HG02610 (cell line): Measurements from ENCODE around the gene ZNF580.

ENCODE experiments used
- ATAC-seq: cut with Tn5 transposase; IDR thresholded peaks from one replicate; pipeline ENCODE4 v1.9.1; 2021; ENCODE audit warnings: mild to moderate bottlenecking, moderate library complexity; ENCODE audit not compliant: unreplicated experiment

The ZNF580 gene

DNA sequence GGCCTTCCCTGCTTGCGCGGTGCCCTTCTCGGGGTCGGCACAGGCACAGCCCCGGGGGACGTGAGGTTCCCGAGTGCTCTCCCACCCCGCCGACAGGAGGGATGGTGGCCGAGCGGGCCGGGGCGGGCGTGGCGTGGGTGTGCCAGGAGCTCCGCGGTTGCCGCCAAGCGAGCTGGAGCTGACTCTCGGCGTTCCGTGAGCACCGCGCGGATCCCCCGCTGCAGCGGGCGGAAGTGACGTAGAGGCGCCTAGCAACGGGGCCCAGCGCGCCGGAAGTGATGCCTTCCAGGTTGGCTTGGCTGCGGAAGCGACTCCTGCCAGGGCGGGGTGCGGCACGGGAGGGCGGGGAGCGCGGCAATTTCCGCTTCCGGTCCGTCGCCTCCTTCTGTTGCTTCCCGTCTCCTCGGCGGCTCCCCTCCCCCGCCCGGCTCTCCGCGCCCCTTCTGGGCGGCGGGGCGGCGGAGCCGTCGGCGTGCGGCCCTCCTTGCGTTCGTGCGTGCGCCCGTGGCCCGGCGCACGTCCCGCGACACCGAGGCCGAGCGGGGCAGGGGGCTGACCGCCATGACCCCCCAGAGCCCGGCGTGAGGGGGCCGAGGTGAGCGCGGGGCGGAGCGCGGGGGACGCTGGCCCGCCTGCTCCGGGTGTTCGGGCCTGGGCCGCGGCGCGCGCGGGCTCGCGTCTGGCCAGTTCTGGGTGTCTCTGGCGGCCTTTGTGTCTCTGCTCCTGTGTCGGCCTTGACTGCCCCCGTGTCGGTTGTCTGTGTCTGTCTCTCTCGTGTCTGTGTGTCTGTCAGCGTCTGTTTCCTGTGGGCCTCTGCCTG, 34.2 kb downstream of the ZNF580 start, which contains the start of gene EPN1:
EPN1 (plus strand) TSS at position 386 of the 820 bp plus-strand sequence. CDS start 3,402 bp downstream, outside the sequence.
- peak; percentile 73 for ATAC-seq

DNA sequence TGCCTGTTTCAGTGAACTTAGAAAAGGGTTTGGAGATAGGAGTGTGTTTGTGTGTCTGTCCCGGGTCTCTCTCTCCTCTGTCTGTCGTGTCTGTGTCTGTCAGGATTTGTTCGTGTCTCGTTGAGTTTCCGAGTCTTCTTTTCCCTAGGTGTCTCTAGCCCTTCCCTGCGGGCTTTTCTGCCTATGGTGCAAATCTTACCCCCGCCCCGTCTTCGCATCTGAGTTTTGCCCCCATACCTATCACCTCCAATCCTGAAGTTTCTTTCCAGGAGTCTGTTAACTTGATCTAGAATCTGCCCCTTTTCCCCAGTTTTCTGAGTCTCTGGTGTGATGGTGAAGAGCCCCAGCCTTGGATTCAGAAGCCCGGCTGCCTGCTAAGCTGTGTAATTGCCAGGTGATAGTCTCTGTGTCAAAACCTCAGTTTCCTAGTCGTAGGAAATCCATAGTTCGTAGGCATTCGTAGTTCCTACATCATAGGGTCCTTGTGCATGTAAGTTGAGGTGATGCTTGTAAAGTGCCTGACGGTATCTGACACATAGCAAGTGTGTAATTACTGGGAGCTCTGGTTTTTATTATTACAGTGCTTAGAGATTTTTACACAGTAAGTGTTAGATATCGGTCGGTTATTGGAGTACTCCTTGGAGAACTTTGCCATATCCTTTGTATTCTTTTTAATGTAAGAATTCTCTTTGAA, 35.0 kb downstream of the ZNF580 start:
- ATAC-seq, result no peak

DNA sequence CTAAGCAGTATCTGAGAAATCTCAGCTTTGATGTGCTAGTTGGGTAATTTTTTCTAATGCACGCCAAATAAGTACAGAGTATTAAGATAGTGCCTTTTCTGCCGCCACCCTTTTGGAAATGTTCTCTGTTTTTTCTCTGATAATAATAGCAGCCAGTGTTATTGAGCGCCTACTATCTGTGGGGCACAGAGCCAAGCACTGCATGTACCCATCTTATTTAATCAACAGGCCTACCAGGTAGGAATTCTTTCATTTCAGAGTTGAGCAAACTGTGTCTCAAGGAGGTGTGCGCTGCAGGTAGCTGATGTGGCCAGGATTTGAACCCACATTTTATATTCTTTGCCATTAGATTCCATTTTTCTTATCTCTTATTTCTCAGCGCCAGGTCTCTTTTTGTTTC, 35.6 kb downstream of the ZNF580 start:
- ATAC-seq, result no peak

DNA sequence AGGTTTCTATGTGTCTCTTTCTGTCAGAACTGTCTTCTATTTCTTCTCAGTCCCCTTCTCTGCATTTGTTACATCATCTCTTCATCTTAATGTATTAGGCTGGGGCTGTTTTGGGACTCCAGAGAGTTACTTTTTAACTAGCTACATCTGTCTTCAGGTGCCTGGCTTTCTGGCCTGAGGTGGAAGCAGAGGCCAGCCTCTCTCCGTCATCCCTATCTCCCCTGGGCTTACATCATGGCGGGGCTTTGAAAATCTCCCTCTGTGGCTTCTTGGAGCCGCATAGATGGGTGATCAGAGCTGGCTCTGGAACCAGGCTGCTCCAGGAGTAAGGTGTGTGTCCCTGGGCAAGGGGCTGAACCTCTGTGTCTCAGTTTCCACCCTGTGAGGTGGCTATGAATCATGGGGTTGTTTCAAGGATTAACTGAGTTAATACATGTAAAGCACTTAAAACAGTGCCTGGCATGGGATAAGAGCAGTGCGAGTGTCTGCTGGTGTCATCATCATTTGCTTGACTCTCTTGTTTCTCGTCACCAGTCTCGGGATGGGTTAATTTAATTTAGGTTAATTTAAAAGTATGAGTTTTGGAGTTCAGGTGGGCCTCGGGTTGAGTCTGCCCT, 36.2 kb downstream of the ZNF580 start:
- ATAC-seq, result no peak

DNA sequence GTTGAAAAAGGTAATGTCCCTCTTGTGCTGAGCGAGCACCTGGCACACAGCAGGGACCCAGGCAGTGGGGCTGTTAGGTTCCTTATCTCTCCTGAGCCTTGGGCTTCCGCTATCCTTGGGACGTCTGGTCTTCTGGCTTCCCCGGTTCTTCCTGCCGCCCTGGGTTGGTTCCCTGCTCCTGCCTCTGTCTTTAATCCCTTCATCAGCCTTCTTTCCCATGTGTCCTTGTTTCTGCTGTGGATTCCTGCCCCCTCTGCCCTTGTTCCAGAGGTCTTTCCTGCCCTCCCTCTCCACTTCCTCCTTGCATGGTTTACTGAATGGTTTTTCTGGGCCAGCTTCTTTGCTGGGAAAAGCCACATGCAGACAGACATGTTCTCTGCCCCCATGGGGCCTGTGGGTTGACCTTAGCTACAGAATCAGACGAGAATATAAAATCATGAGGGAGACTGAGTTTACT, 36.8 kb downstream of the ZNF580 start:
- ATAC-seq, result no peak

DNA sequence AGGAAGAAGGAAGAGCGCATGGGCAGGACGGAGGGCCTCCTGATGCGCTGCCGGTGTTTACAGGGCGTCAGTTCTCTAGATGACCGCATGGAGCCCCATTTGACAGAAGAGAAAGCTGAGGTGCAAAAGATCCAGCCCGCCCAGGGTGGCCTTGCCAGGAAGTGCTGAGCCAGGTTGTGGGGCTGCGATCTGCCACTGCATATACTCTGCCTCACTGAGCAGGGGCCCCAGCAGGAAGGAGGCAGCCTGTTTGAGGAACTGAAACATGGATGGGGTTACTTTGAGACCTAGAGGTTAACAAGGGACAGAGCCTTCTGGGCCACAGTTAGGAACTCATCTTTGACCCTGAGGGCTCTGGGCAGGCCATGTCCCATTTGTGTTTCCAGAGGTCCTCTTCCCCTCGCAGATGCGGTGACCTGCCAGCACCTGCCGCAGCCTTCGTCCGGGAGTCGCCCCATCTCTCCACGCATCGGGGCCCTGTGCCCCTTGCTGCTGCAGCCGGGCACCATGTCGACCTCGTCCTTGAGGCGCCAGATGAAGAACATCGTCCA, 37.4 kb downstream of the ZNF580 start:
- peak; percentile 61 for ATAC-seq

DNA sequence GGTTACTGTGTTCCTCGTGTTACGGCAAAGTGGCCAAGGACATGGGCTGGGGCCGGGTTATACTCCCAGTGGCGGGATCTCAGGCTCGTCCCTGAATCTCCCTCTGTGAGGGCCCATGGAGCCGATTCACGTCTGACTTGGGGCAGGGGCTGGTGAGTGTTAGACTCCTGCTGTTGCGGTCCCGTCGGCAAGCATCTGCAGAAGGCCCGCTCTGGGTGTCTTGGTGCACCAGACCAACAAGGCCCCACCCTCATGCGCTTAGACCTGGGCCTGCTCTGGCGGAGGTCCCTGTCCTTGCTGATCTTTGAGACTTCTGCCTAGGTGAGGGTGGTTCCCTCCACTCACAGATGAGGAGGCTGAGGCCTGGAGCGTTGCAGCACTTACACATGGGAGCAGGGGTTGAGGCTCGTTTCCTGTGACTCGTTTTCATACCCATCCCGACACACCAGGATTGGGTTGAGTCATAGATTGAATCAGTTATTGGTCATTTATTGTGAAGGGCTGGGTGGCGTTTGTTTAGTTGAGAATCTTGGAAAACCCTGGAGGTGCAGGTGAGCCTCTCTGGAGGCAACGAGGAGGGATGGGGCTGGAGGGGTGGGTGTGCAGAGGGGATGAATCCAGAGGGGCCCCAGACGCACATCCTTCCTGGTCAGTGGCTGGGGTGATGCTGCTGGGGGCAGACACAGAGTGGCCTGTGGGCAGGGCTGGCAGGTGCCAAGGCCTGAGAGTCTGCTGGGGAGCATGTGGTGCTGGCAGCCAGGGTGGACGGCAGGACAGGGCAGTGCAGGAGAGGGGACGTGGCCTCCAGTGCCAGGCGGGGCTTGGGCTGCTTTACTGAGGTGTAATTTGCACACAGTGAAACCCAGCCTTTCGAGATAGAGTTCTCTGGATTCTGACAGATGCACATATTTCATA, 38.8 kb downstream of the ZNF580 start:
- no peak for ATAC-seq

DNA sequence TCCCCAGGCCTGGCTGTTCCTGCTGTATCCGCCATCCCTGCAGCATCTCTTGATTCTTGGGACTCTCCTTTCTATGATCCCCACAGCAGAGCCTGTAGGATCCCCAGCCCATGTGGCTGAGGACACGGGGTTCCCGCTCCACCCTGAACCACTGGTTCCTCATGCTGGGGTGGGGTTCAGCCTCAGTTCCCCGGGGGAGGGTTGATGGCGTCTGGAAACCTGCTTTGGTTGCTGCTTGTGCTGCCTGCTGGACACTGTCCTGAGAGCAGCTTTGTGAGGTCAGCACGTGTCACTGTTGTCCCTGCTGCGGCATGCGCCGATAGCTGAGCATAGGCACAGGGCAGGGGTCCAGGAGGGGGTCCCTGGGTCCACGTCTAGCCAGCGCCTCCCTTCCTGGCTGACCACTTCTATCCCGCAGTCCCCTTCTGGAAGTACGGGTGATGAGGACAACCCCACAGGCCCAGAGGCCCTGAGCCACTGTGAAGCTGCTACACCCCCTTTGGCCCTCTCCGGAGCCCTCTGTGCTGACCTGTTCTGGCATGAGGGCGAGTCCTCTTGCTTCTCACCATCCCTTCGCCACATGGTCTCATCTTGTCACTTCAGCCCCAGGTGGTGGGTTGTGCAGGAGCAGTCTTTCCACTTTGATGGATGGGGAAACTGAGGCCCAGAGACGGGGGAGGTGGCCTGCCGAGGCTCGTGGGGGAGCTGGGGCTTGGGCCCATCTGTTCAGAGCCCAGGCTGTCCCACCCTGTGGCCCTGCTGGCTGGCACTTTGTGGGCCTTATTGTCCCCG, 39.7 kb downstream of the ZNF580 start:
- ATAC-seq, result no peak

DNA sequence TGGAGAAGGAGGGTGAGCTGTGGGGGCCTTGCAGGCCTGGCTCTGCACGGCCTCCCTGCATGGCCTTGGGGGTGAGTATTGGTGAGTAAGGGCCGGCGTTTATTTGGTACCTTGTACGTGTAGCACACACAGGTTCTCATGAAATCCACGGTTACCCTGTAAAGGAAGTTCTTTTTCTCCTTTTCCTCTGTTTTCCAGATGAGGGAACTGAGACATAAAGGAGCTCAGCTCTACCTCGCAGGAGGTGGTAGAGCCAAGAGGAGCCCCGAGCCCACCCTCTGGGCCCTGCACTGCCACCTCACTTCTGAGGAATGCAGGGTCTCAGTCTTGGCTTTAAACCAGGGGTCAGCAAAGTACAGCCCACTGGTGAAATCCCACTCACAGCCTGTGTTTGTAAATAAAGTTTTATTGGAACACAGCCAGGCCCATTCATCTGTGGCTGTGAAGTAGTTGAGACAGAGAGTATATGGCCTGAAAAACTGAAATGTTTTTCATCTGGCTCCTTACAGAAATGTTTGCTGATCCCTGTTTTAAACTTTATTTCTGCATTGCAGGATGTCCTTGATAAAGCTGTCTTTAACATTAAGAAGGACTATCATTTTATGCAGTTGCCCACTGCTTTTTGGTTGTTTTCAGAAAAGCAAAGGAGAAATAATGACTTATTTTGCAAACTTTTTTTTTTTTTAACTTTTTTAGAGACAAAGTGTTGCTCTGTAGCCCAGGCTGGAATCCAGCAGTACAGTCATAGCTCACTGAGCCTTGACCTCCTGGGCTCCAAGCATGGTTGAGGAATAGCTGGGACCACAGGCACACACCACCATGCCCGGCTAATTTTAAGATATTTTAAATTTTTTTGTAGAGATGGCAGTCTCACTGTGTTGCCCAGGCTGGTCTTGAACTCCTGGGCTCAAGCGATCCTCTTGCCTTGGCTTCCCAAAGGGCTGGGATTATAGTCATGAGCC, 40.6 kb downstream of the ZNF580 start:
- no peak for ATAC-seq

DNA sequence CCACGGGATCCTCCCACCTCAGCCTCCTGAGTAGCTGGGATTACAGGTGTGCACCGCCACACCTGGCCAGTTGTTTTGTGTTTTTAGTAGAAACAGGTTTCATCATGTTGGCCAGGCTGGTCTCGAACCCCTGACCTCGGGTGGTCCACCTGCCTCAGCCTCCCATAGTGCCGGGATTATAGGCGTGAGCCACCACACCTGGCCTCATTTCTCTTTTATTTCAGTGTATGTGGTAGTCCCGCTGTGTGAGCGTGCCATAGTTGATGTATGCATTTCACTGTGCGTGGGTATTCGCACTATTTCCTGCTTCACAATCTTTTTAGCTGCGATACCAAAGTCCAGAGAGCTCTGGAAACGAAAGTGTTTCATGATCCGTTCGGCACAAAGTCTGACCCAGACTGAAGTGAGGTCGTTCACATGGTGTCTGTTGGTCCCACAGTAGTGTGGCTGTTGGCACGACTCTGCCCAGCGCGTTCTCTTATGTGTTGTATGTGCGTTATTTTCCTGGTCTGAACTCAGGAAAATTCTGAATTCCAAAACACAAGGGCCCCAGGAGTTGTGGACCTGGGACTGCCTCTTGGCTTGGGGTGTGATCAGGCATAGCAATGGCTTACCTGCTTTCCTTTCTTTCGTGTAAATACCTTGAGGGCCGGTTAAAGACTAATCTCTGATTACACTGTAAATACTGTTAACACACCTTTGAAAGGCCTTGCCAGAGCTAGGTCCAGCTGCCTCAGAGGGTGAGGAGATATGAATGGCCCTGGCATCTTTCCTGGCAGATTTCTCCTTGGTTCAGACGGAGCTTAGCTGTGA, 42.9 kb downstream of the ZNF580 start:
- no peak for ATAC-seq

DNA sequence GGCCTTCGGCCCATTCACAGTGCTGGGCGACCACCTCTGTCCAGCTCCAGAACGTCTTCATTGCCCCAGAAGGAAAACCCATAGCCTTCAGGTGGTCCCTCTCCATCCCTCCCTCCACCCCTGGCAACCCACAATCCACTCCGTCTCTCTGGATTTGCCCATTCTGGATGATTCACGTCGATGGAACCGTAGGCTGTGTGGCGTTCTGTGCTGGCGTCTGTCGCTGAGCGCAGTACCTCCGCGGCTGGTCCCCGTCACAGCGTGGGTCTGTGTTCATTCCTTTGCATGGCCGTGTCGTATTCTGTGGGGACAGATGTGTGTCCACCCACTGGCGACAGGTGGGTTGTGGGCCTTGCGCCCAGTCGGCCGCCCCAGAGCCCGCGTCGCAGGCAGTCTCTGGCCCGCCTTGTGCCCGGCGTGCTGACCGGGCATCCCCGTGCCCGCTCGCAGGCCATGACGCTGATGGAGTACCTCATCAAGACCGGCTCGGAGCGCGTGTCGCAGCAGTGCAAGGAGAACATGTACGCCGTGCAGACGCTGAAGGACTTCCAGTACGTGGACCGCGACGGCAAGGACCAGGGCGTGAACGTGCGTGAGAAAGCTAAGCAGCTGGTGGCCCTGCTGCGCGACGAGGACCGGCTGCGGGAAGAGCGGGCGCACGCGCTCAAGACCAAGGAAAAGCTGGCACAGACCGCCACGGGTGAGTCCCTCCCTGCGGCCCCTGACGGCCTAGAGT, 44.3 kb downstream of the ZNF580 start:
- no peak for ATAC-seq

DNA sequence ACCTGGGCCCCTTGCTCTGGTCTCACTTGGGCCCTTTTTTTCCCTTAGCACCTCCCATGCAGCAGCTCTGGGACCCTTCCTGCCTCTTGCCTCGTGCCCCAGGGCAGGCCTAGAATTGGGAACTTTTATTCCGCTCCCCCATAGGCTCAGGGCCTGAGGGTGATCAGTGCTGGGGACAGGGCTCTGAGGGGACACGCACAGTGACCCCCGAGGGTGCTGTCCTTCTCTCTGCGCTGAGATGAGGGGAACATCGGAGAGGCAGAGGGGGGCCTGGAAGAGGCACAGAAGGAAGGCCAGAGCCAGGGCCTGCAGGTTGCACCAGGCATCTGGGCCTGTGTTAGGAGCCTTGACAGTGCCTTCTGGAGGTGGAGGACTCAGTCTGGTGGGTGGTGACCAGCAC, 45.0 kb downstream of the ZNF580 start:
- no peak for ATAC-seq

DNA sequence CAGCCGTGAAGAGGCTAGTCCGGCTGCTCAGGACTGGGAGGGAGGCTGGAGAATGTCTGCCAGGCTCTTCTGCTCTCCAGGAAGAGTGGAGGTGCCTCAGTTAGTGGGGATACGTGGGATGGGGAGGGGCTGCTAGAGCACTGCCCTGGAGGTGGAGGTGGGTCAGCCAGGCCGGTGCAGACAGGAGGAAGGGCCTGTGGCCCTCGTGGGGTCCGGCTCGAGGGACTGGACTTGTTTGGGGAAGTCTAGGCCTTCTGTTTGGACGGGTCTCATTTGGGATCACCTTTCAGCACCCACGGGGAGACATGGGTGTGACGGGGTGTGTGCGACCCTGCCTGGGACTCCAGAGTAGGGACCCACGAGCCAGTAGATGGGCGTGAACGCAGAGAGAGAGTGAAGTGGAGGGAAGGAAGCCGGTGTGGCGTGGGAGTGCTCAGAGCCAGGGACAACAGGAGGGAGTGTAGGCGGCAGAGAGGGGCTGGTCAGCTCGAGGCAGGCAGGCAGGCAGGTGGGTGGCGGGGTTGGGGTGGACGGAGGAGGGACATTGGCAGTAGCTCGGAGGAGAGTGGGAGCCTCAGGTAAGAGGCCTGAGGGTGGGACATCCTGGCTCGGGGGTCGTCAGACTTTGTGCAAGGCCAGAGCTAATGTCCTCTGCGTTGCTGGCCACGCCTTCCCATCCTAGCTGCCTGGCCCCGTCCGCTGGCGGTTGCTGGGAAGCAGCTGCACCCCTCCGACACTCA, 45.7 kb downstream of the ZNF580 start:
- ATAC-seq, result no peak

DNA sequence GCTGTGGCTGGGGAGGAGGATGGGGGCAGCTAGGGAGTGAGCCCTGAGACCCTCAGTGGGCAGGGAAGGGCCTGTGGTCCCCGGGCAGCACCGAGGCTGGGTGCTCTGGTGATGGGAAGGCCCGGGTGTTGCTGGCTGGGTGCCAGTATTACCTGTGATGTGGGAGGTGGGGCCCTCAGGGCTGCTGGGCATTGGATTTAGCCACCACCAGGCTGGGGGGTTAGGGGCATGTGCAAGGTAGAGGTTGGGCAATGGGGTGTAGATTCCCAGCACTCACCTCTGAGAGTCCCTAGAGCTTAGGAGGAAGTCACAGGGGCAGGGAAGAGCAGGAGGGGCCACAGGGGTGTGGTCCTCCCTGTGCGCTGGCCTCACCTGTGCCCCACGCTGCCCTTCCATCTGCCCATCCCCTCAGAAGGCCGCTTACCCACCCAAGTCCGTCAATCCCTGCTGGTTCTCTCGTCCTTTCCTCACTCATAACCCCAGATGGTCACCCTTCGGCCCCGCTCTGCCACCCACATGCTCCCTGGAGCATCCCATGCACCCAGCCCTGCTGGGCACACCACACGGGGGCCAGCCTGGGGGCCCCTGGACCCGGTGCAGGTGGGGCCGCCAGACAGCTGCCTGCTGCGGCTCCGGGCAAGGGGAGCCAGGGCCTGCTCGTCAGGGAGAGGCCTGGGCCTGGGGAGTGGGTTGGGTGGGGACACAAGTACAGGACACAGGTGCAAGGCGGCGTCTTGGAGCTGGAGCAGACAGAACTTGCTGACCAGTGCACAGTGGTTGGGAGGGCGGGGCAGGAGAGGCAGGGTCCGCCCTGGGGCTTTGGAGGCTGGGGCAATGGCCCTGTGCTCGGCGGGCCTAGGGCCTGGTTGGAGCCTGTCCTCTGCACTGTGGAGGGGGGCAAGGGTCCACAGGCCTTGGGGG, 46.7 kb downstream of the ZNF580 start:
- ATAC-seq, result no peak
